GM21447 (cell line): Measurements from ENCODE around the gene NAA60.

Experiments used
- ATAC-seq: cut with Tn5 transposase; IDR thresholded peaks from one replicate; pipeline ENCODE4 v1.9.1; 2021; ENCODE audit not compliant: unreplicated experiment

NAA60 gene

GRCh38 chr16:3536271-3536731 lies 92.8 kb downstream of the NAA60 start:
- no peak for ATAC-seq
